GM23338 (cell line): ENCODE measurements around the gene BRSK1. TPM values are rescaled to one million over a fixed set of nuclear protein-coding genes. Genes with fewer than 3 reads are reported as not detected.

Experiments
- ATAC-seq: fragments of 200-7000 bp; cut with Tn5 transposase; 3 replicates; pipeline ENCODE4 v1.9.1; 2020
- DNase-seq: peaks from one replicate; pipeline ENCODE4 v3.0.0-alpha.2; 2015; ENCODE audit warnings: low spot score
- H2AFZ ChIP-seq: fragments of 200-600 bp; sonication (generic); 2 replicates; pipeline ENCODE4 v1.8.0; 2016; ENCODE audit warnings: antibody characterized with exemption, mild to moderate bottlenecking, moderate library complexity
- H3F3A ChIP-seq: fragments of 200-600 bp; sonication (generic); replicated peaks from 2 replicates; pipeline ENCODE4 v1.8.0; 2017; ENCODE audit warnings: antibody characterized with exemption, mixed run types, low read depth
- H3K27ac ChIP-seq: fragments of 200-600 bp; sonication (generic); 2 replicates; pipeline ENCODE4 v1.6.1; 2016; ENCODE audit warnings: low read depth
- H3K27me3 ChIP-seq: fragments of 200-600 bp; sonication (generic); 2 replicates; pipeline ENCODE4 v1.8.0; 2016; ENCODE audit warnings: mild to moderate bottlenecking, mixed run types, moderate library complexity; ENCODE audit not compliant: insufficient read depth
- H3K36me3 ChIP-seq: fragments of 200-600 bp; sonication (generic); 2 replicates; pipeline ENCODE4 v1.8.0; 2016; ENCODE audit warnings: mild to moderate bottlenecking; ENCODE audit not compliant: insufficient read depth
- H3K4me1 ChIP-seq: fragments of 200-600 bp; sonication (generic); 2 replicates; pipeline ENCODE4 v1.8.0; 2016; ENCODE audit warnings: mild to moderate bottlenecking, moderate library complexity; ENCODE audit not compliant: insufficient read depth
- H3K4me2 ChIP-seq: fragments of 200-600 bp; sonication (generic); 2 replicates; pipeline ENCODE4 v1.7.1; 2017; ENCODE audit warnings: mixed run types
- H3K4me3 ChIP-seq: fragments of 200-600 bp; sonication (generic); 2 replicates; pipeline ENCODE4 v1.6.1; 2016; ENCODE audit warnings: mixed run types
- H3K79me2 ChIP-seq: fragments of 200-600 bp; sonication (generic); replicated peaks from 2 replicates; pipeline ENCODE4 v1.8.0; 2017; ENCODE audit warnings: mild to moderate bottlenecking; ENCODE audit not compliant: insufficient read depth
- H3K9me2 ChIP-seq: fragments of 200-600 bp; sonication (generic); 2 replicates; pipeline ENCODE4 v1.8.0; 2017; ENCODE audit not compliant: insufficient read depth
- H4K20me1 ChIP-seq: fragments of 200-600 bp; sonication (generic); replicated peaks from 2 replicates; pipeline ENCODE4 v1.8.0; 2017; ENCODE audit warnings: mild to moderate bottlenecking; ENCODE audit not compliant: insufficient read depth
- H3K27ac Mint-ChIP-seq: 2 replicates; pipeline ENCODE4 v1.8.0; 2020; ENCODE audit warnings: inconsistent platforms, mild to moderate bottlenecking, moderate library complexity, mixed read lengths
- H3K27me3 Mint-ChIP-seq: 3 replicates; pipeline ENCODE4 v1.8.0; 2022; ENCODE audit warnings: low read depth, mild to moderate bottlenecking, moderate library complexity, mixed read lengths, inconsistent platforms; ENCODE audit not compliant: insufficient read depth, poor library complexity
- H3K36me3 Mint-ChIP-seq: 3 replicates; pipeline ENCODE4 v1.8.0; 2021; ENCODE audit warnings: low read depth, mild to moderate bottlenecking, inconsistent platforms, moderate library complexity, mixed read lengths
- H3K4me1 Mint-ChIP-seq: 3 replicates; pipeline ENCODE4 v1.8.0; 2020; ENCODE audit warnings: mild to moderate bottlenecking, inconsistent platforms, mixed read lengths
- H3K4me3 Mint-ChIP-seq: 3 replicates; pipeline ENCODE4 v1.8.0; 2021; ENCODE audit warnings: moderate library complexity, mild to moderate bottlenecking, inconsistent platforms, mixed read lengths
- H3K9me3 Mint-ChIP-seq: 3 replicates; pipeline ENCODE4 v1.8.0; 2020; ENCODE audit warnings: moderate library complexity, mild to moderate bottlenecking, inconsistent platforms, mixed read lengths
- CTCF ChIP-seq, 2 experiments: fragments of 200-600 bp in 1 of 2; sonication (generic) in 1 of 2; conservative IDR thresholded peaks; 2 replicates each; pipeline versions ENCODE4 v1.5.1 to v1.6.1; 2016 to 2017; ENCODE audit warnings: antibody characterized with exemption in 2 of 2, low read depth in 2 of 2, mild to moderate bottlenecking in 2 of 2, moderate library complexity in 1 of 2
- EZH2phosphoT487 ChIP-seq: fragments of 200-600 bp; sonication (generic); IDR thresholded peaks from one replicate; pipeline ENCODE4 v1.8.1; 2018; ENCODE audit warnings: antibody characterized with exemption; ENCODE audit not compliant: unreplicated experiment
- NANOG ChIP-seq: IDR thresholded peaks from 2 replicates; pipeline ENCODE4 v1.6.1; 2016; ENCODE audit warnings: antibody characterized with exemption, borderline replicate concordance
- POLR2AphosphoS5 ChIP-seq: IDR thresholded peaks from 2 replicates; pipeline ENCODE4 v1.6.1; 2016; ENCODE audit warnings: antibody characterized with exemption, low read depth
- STAT1 ChIP-seq: IDR thresholded peaks from one replicate; pipeline ENCODE4 v1.6.1; 2016; ENCODE audit warnings: antibody characterized with exemption; ENCODE audit not compliant: unreplicated experiment
- ZNF114 ChIP-seq: fragments of 250-450 bp; sonication (Bioruptor Pico); IDR thresholded peaks from 2 replicates; pipeline ENCODE4 v1.5.0; 2020; ENCODE audit warnings: mild to moderate bottlenecking, moderate library complexity
- ZNF331 ChIP-seq: fragments of 250-450 bp; sonication (Bioruptor Pico); IDR thresholded peaks from 2 replicates; pipeline ENCODE4 v1.5.0; 2020; ENCODE audit warnings: low read depth, mild to moderate bottlenecking, moderate library complexity
- polyA plus RNA-seq: library from polyadenylated mRNA; unstranded; fragments of >200 nt; fragmentation: Nextera tagmentation; extraction: Ambion mirVana; gene quantifications from 2 replicates; pipeline ENCODE4 v1.2.1, GENCODE V29; 2016
- total RNA-seq: library from RNA; depleted of rRNA; stranded (reverse); fragments of >200 nt; shearing (Covaris generic); gene quantifications from 2 replicates; pipeline ENCODE4 v1.2.3, GENCODE V29; 2014
- TF ChIP-seq, protein P1 (sequence below): IDR thresholded peaks from 2 replicates; pipeline ENCODE4 v1.6.1; 2016; ENCODE audit warnings: antibody characterized with exemption
- TF ChIP-seq, protein P2 (sequence below): IDR thresholded peaks from one replicate; pipeline ENCODE4 v1.6.1; 2018; ENCODE audit warnings: antibody characterized with exemption; ENCODE audit not compliant: unreplicated experiment

BRSK1 gene
- total and polyA plus RNA-seq, 2 experiments from 2014 or later: 2.3 to 17.2 TPM

DNA sequence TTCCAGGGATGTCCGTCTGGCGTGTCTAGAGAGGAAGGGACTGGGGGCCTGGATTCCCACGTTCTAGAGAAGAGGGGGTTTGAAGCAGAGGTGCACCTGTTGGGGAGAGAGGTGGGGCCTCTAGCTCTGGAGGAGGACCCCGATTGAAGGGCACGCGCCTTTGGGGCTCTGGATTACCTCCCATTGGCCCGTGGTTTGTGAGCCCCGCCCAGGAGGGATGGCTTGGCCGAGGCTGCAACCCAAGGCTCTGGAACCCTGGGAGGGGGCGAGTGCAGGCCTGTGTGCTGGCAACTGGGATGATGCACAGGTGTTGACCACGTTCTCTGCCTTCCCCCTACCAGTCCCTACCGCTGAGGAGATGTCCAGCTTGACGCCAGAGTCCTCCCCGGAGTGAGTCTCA, 21.2 kb downstream of the BRSK1 start:
- no peaks in the 10 kb centered on the region for H3K9me2 ChIP-seq

More for the DNA sequence above, 21.2 kb downstream of the BRSK1 start:
- ATAC-seq (peak; percentile 79), DNase-seq (peak; percentile 86)
- Histone ChIP-seq H3K27ac (0 out of 2 replicates have a peak overlapping the region, but pooled peaks have one; percentile 39), H3K4me2 (0 out of 2 replicates have a peak overlapping the region, but pooled peaks have one; percentile 26), H3K36me3 (peaks cover 11% of the 10 kb centered on the region), H3K4me1 (peaks cover 10% of the 10 kb centered on the region), H3K4me3 (no peak overlapping the region), H4K20me1 (no peaks in the 10 kb centered on the region; the same call in 1 of the 2 replicates), H3K79me2 (no peaks in the 10 kb centered on the region), H3K27me3 (no peaks in the 10 kb centered on the region), H2AFZ (no peak overlapping the region), H3F3A (peaks cover 20% of the 10 kb centered on the region)
- Mint-ChIP-seq H3K27ac (peak overlapping the region; percentile 42; the same call in 1 of the 2 replicates), H3K4me3 (no peak overlapping the region), H3K9me3 (no peaks in the 10 kb centered on the region; the same call in 2 of the 3 replicates), H3K4me1 (peaks cover 20% of the 10 kb centered on the region), H3K36me3 (peaks cover 60% of the 10 kb centered on the region), H3K27me3 (peaks cover 18% of the 10 kb centered on the region)
- TF ChIP-seq EZH2phosphoT487 (no peak), POLR2AphosphoS5 (no peak), CTCF (conservative IDR thresholded peaks at IDR 0.05; ENCODE audit: low read depth in 2 of 2) (no peak), ZNF114 (CRISPR knock-in tag) (no peak), ZNF331 (no peak), STAT1 (no peak), NANOG (no peak)
- TF ChIP-seq, protein P1, sequence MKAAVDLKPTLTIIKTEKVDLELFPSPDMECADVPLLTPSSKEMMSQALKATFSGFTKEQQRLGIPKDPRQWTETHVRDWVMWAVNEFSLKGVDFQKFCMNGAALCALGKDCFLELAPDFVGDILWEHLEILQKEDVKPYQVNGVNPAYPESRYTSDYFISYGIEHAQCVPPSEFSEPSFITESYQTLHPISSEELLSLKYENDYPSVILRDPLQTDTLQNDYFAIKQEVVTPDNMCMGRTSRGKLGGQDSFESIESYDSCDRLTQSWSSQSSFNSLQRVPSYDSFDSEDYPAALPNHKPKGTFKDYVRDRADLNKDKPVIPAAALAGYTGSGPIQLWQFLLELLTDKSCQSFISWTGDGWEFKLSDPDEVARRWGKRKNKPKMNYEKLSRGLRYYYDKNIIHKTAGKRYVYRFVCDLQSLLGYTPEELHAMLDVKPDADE: no peak
- TF ChIP-seq, protein P2, sequence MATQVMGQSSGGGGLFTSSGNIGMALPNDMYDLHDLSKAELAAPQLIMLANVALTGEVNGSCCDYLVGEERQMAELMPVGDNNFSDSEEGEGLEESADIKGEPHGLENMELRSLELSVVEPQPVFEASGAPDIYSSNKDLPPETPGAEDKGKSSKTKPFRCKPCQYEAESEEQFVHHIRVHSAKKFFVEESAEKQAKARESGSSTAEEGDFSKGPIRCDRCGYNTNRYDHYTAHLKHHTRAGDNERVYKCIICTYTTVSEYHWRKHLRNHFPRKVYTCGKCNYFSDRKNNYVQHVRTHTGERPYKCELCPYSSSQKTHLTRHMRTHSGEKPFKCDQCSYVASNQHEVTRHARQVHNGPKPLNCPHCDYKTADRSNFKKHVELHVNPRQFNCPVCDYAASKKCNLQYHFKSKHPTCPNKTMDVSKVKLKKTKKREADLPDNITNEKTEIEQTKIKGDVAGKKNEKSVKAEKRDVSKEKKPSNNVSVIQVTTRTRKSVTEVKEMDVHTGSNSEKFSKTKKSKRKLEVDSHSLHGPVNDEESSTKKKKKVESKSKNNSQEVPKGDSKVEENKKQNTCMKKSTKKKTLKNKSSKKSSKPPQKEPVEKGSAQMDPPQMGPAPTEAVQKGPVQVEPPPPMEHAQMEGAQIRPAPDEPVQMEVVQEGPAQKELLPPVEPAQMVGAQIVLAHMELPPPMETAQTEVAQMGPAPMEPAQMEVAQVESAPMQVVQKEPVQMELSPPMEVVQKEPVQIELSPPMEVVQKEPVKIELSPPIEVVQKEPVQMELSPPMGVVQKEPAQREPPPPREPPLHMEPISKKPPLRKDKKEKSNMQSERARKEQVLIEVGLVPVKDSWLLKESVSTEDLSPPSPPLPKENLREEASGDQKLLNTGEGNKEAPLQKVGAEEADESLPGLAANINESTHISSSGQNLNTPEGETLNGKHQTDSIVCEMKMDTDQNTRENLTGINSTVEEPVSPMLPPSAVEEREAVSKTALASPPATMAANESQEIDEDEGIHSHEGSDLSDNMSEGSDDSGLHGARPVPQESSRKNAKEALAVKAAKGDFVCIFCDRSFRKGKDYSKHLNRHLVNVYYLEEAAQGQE: no peak
